ENCODE measurements around the gene ZBTB37.
"Not testable (repeated sequence)": the region's sequence is repeated elsewhere in the genome, so short reads cannot be mapped to it uniquely, and the experiment has no call there.

The ZBTB37 gene

GRCh38 chr1:173870252-173871075 lies 2.3 kb downstream of the ZBTB37 start:
- CTCF ChIA-PET: interaction anchor here (1.2 kb wide), 1 partner anchor 282 kb away, joined by 4 read pairs; no protein-coding TSS in a partner anchor
- peak; percentile 74 to 96 (median 89) for DNase-seq
- no peaks in the 10 kb centered on the region for H3K9me3 ChIP-seq (ENCODE audit: control extremely low read depth in 1 of 5, control insufficient read depth in 4 of 5, insufficient read depth in 2 of 5, low read depth in 1 of 5, low read length in 4 of 5)
- no peaks in the 10 kb centered on the region for H3K27me3 ChIP-seq (replicated peaks in 2 of 5; ENCODE audit: control insufficient read depth in 4 of 5, insufficient read depth in 5 of 5, low read length in 4 of 5)
- peak overlapping the region; percentile 40 to 88 for H3K27ac ChIP-seq (ENCODE audit: insufficient read depth in 1 of 2, low read depth in 1 of 2, low read length in 2 of 2, poor library complexity in 1 of 2, severe bottlenecking in 2 of 2)
- H3K4me3 ChIP-seq (ENCODE audit: control insufficient read depth in 1 of 7, extremely low read depth in 1 of 7, insufficient read depth in 4 of 7, low read depth in 2 of 7, low read length in 6 of 7): peak overlapping the region in 4 of 7 experiments; percentile 11 to 99 (median 36)
- peaks cover 1 to 19% (median 11%) of the 10 kb centered on the region in 4 experiments for H3K36me3 ChIP-seq (ENCODE audit: control insufficient read depth in 4 of 4, insufficient read depth in 4 of 4, low read length in 3 of 4)
- POLR2A ChIA-PET: interaction anchor here (0.5 to 1.0 kb wide), 3 partner anchors 9 to 1142 kb away, joined by 3 to 5 read pairs (median 4); no protein-coding TSS in a partner anchor
- 55% methylated on average over 14 of the region's 15 CpGs for WGBS (ENCODE audit: insufficient coverage)
- H3K4me1 ChIP-seq (ENCODE audit: control extremely low read depth in 1 of 4, control insufficient read depth in 4 of 4, insufficient read depth in 4 of 4, low read length in 3 of 4): peaks cover 23 to 60% (median 34%) of the 10 kb centered on the region in 4 experiments

DNA sequence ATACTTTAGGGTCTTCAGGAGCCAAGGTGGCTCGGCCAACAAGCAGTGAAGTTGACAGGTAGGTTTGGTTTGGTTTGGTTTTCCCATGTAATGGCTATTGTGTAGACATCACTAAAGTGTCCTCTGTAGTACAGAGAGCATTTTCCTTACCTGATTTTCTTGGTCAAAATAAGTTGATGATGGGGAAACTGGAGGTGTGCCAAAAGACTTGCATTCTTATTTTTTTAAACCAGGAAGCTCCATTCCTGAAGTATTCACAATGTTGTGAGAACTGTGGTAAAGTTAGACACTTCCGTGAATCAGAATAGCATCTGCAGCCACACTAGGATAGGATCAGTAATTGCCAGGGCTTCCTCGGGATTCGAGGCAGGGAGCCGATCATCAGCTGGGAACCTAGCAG lies 2.9 kb downstream of the ZBTB37 start:
- CTCF ChIA-PET: interaction anchor here (1.2 kb wide), 1 partner anchor 282 kb away, joined by 4 read pairs; no protein-coding TSS in a partner anchor
- Histone ChIP-seq H3K36me3 (ENCODE audit: control insufficient read depth in 4 of 4, insufficient read depth in 4 of 4, low read length in 3 of 4) (peaks cover 2 to 15% (median 8%) of the 10 kb centered on the region in 4 experiments), H3K4me1 (ENCODE audit: control extremely low read depth in 1 of 4, control insufficient read depth in 4 of 4, insufficient read depth in 4 of 4, low read length in 3 of 4) (peaks cover 18 to 54% (median 28%) of the 10 kb centered on the region in 4 experiments), H3K9me3 (ENCODE audit: control extremely low read depth in 1 of 5, control insufficient read depth in 4 of 5, insufficient read depth in 2 of 5, low read depth in 1 of 5, low read length in 4 of 5) (no peaks in the 10 kb centered on the region), H3K4me3 (ENCODE audit: control insufficient read depth in 1 of 7, extremely low read depth in 1 of 7, insufficient read depth in 4 of 7, low read depth in 2 of 7, low read length in 6 of 7) (peak overlapping the region in 1 of 7 experiments; percentile 99), H3K27ac (ENCODE audit: insufficient read depth in 1 of 2, low read depth in 1 of 2, low read length in 2 of 2, poor library complexity in 1 of 2, severe bottlenecking in 2 of 2) (peak overlapping the region in 1 of 2 experiments; percentile 88), H3K27me3 (replicated peaks in 2 of 5; ENCODE audit: control insufficient read depth in 4 of 5, insufficient read depth in 5 of 5, low read length in 4 of 5) (no peaks in the 10 kb centered on the region)
- peak in 1 of 3 donors; percentile 31 for DNase-seq
- POLR2A ChIA-PET: interaction anchor here (0.5 kb wide), 1 partner anchor 10 kb away, joined by 5 read pairs; no protein-coding TSS in a partner anchor
- WGBS (ENCODE audit: insufficient coverage): 63% methylated on average over 3 of the region's 5 CpGs

- peak in 1 of 3 donors; percentile 41 for DNase-seq
- Histone ChIP-seq H3K4me3 (ENCODE audit: control insufficient read depth in 1 of 7, extremely low read depth in 1 of 7, insufficient read depth in 4 of 7, low read depth in 2 of 7, low read length in 6 of 7) (peak overlapping the region in 1 of 7 experiments; percentile 39), H3K27me3 (replicated peaks in 2 of 5; ENCODE audit: control insufficient read depth in 4 of 5, insufficient read depth in 5 of 5, low read length in 4 of 5) (no peaks in the 10 kb centered on the region), H3K4me1 (ENCODE audit: control extremely low read depth in 1 of 4, control insufficient read depth in 4 of 4, insufficient read depth in 4 of 4, low read length in 3 of 4) (peaks cover 16 to 50% (median 25%) of the 10 kb centered on the region in 4 experiments), H3K27ac (ENCODE audit: insufficient read depth in 1 of 2, low read depth in 1 of 2, low read length in 2 of 2, poor library complexity in 1 of 2, severe bottlenecking in 2 of 2) (peak overlapping the region in 1 of 2 experiments; percentile 88), H3K9me3 (ENCODE audit: control extremely low read depth in 1 of 5, control insufficient read depth in 4 of 5, insufficient read depth in 2 of 5, low read depth in 1 of 5, low read length in 4 of 5) (no peaks in the 10 kb centered on the region), H3K36me3 (ENCODE audit: control insufficient read depth in 4 of 4, insufficient read depth in 4 of 4, low read length in 3 of 4) (peaks cover 2 to 10% (median 6%) of the 10 kb centered on the region in 4 experiments)
- ChIA-PET POLR2A (no interaction called here), CTCF (no interaction called here)
- WGBS (ENCODE audit: insufficient coverage): 90% methylated on average over 2 of the region's 2 CpGs
Measured at GRCh38 chr1:173871500-173871899, 3.3 kb downstream of the ZBTB37 start.

DNA sequence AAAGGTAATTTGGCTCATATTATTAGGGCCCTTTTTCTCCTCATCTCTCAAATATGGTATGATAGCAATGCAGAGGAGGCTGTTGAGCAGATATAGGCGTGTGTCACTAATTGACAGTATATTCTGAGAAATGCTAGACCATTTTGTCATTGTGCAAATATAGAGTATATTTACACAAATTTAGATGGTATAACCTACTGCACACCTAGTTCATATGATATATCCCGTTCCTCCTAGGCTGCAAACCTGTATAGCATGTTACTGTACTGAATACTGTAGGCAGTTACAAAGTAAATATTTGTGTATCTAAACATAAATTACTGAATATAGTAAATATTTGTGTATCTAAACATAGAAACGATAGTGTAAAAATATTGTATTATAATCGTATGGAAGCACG lies 8.6 kb downstream of the ZBTB37 start:
- no CpG with 5 or more reads among the region's 5 CpGs for WGBS (ENCODE audit: insufficient coverage)
- H3K9me3 ChIP-seq (ENCODE audit: control extremely low read depth in 1 of 5, control insufficient read depth in 4 of 5, insufficient read depth in 2 of 5, low read depth in 1 of 5, low read length in 4 of 5): no peaks in the 10 kb centered on the region

GRCh38 chr1:173878251-173878650 lies 10.1 kb downstream of the ZBTB37 start:
- no peaks in the 10 kb centered on the region for H3K27me3 ChIP-seq (replicated peaks in 2 of 5; ENCODE audit: control insufficient read depth in 4 of 5, insufficient read depth in 5 of 5, low read length in 4 of 5)
- H3K27ac ChIP-seq (ENCODE audit: insufficient read depth in 1 of 2, low read depth in 1 of 2, low read length in 2 of 2, poor library complexity in 1 of 2, severe bottlenecking in 2 of 2): no peak overlapping the region
- ChIA-PET CTCF (no interaction called here), POLR2A (no interaction called here)
- H3K36me3 ChIP-seq (ENCODE audit: control insufficient read depth in 4 of 4, insufficient read depth in 4 of 4, low read length in 3 of 4): peaks cover 2 to 15% (median 9%) of the 10 kb centered on the region in 4 experiments
- no peaks in the 10 kb centered on the region for H3K9me3 ChIP-seq (ENCODE audit: control extremely low read depth in 1 of 5, control insufficient read depth in 4 of 5, insufficient read depth in 2 of 5, low read depth in 1 of 5, low read length in 4 of 5)
- no peak overlapping the region for H3K4me3 ChIP-seq (ENCODE audit: control insufficient read depth in 1 of 7, extremely low read depth in 1 of 7, insufficient read depth in 4 of 7, low read depth in 2 of 7, low read length in 6 of 7)
- no peak for DNase-seq
- H3K4me1 ChIP-seq (ENCODE audit: control extremely low read depth in 1 of 4, control insufficient read depth in 4 of 4, insufficient read depth in 4 of 4, low read length in 3 of 4): no peaks in the 10 kb centered on the region

More for the DNA sequence above, 8.6 kb downstream of the ZBTB37 start:
- Histone ChIP-seq H3K36me3 (ENCODE audit: control insufficient read depth in 4 of 4, insufficient read depth in 4 of 4, low read length in 3 of 4) (peaks cover 2 to 15% (median 9%) of the 10 kb centered on the region in 4 experiments), H3K4me3 (ENCODE audit: control insufficient read depth in 1 of 7, extremely low read depth in 1 of 7, insufficient read depth in 4 of 7, low read depth in 2 of 7, low read length in 6 of 7) (no peak overlapping the region), H3K27ac (ENCODE audit: insufficient read depth in 1 of 2, low read depth in 1 of 2, low read length in 2 of 2, poor library complexity in 1 of 2, severe bottlenecking in 2 of 2) (no peak overlapping the region), H3K4me1 (ENCODE audit: control extremely low read depth in 1 of 4, control insufficient read depth in 4 of 4, insufficient read depth in 4 of 4, low read length in 3 of 4) (peaks cover 0 to 10% (median under 1%) of the 10 kb centered on the region in 4 experiments), H3K27me3 (replicated peaks in 2 of 5; ENCODE audit: control insufficient read depth in 4 of 5, insufficient read depth in 5 of 5, low read length in 4 of 5) (no peaks in the 10 kb centered on the region)
- ChIA-PET CTCF (no interaction called here), POLR2A (no interaction called here)
- no peak for DNase-seq

- WGBS (ENCODE audit: insufficient coverage): 100% methylated on average over 2 of the region's 4 CpGs
- H3K36me3 ChIP-seq (ENCODE audit: control insufficient read depth in 4 of 4, insufficient read depth in 4 of 4, low read length in 3 of 4): peaks cover 0 to 15% (median 13%) of the 10 kb centered on the region in 4 experiments
- H3K27me3 ChIP-seq (replicated peaks in 2 of 5; ENCODE audit: control insufficient read depth in 4 of 5, insufficient read depth in 5 of 5, low read length in 4 of 5); H3K4me1 ChIP-seq (ENCODE audit: control extremely low read depth in 1 of 4, control insufficient read depth in 4 of 4, insufficient read depth in 4 of 4, low read length in 3 of 4); H3K9me3 ChIP-seq (ENCODE audit: control extremely low read depth in 1 of 5, control insufficient read depth in 4 of 5, insufficient read depth in 2 of 5, low read depth in 1 of 5, low read length in 4 of 5); H3K4me3 ChIP-seq (ENCODE audit: control insufficient read depth in 1 of 7, extremely low read depth in 1 of 7, insufficient read depth in 4 of 7, low read depth in 2 of 7, low read length in 6 of 7); DNase-seq; CTCF ChIA-PET; POLR2A ChIA-PET; H3K27ac ChIP-seq (ENCODE audit: insufficient read depth in 1 of 2, low read depth in 1 of 2, low read length in 2 of 2, poor library complexity in 1 of 2, severe bottlenecking in 2 of 2): not testable (repeated sequence)
Measured at GRCh38 chr1:173881117-173881516, 12.9 kb downstream of the ZBTB37 start.

DNA sequence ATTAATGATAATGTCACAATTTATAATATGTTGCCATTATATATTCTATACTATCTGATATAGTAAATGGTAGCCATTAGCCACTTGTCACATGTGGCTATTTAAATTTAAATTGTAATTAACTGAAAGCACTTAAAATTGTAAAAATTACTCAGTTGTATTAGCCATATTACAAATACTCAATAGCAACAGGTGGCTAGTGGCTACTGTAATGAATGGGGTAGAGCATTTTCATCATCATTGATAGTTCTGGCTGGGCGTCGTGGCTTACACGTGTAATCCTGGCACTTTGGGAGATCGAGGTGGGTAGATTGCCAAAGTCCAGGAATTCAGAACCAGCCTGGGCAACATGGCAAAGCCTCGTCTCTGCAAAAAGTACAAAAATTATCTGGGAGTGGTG lies 16.5 kb downstream of the ZBTB37 start:
- Histone ChIP-seq H3K27ac (ENCODE audit: insufficient read depth in 1 of 2, low read depth in 1 of 2, low read length in 2 of 2, poor library complexity in 1 of 2, severe bottlenecking in 2 of 2) (no peak overlapping the region), H3K4me3 (ENCODE audit: control insufficient read depth in 1 of 7, extremely low read depth in 1 of 7, insufficient read depth in 4 of 7, low read depth in 2 of 7, low read length in 6 of 7) (no peak overlapping the region), H3K36me3 (ENCODE audit: control insufficient read depth in 4 of 4, insufficient read depth in 4 of 4, low read length in 3 of 4) (peaks cover 2 to 20% (median 14%) of the 10 kb centered on the region in 4 experiments), H3K4me1 (ENCODE audit: control extremely low read depth in 1 of 4, control insufficient read depth in 4 of 4, insufficient read depth in 4 of 4, low read length in 3 of 4) (no peaks in the 10 kb centered on the region), H3K27me3 (replicated peaks in 2 of 5; ENCODE audit: control insufficient read depth in 4 of 5, insufficient read depth in 5 of 5, low read length in 4 of 5) (no peaks in the 10 kb centered on the region), H3K9me3 (ENCODE audit: control extremely low read depth in 1 of 5, control insufficient read depth in 4 of 5, insufficient read depth in 2 of 5, low read depth in 1 of 5, low read length in 4 of 5) (no peaks in the 10 kb centered on the region)
- DNase-seq: no peak
- ChIA-PET POLR2A (no interaction called here), CTCF (no interaction called here)
- 97% methylated on average over 5 of the region's 5 CpGs for WGBS (ENCODE audit: insufficient coverage)
